SK-N-SH (cell line): Measurements from ENCODE around the gene EGFLAM.

Source experiments
- CTCF ChIP-seq: fragments of 200-600 bp; sonication (generic); IDR thresholded peaks from 2 replicates; pipeline ENCODE4 v1.6.1; 2017; ENCODE audit warnings: antibody characterized with exemption, mild to moderate bottlenecking, moderate library complexity
- NFIC ChIP-seq: IDR thresholded peaks from 2 replicates; pipeline ENCODE4 v1.4.0; 2012; ENCODE audit warnings: borderline replicate concordance
- RAD21 ChIP-seq: IDR thresholded peaks from 2 replicates; pipeline ENCODE4 v1.6.1; 2012; ENCODE audit warnings: mild to moderate bottlenecking, low read length

- no peak for TF ChIP-seq NFIC
- TF ChIP-seq CTCF, result no peak
- TF ChIP-seq RAD21, result no peak
Measured at GRCh38 chr5:38468978-38469706, 210.8 kb downstream of the EGFLAM start.
